Stimulated activated CD8-positive, alpha-beta memory T cell treated with anti-CD3 and anti-CD28 coated beads, Interleukin-12 subunit alpha, Interleukin-12 subunit beta, amount 100 ng/mL, for 24 hours (primary cell): ENCODE data around the gene NHEJ1.
A peak's percentile ranks its signal among the peaks of the same experiment; 100 is the strongest.

Experiments used
- DNase-seq: peaks from one replicate; pipeline ENCODE4 v3.0.0-alpha.2; 2020; ENCODE audit errors: extremely low read depth

NHEJ1 gene

GRCh38 chr2:219058541-219059374 is 101.9 kb downstream of the NHEJ1 start:
- no peak for DNase-seq

GRCh38 chr2:219057709-219058540 is 102.7 kb downstream of the NHEJ1 start:
- DNase-seq, result peak; percentile 32

GRCh38 chr2:219056896-219057708 is 103.5 kb downstream of the NHEJ1 start:
- DNase-seq, result no peak

GRCh38 chr2:219056176-219056895 is 104.3 kb downstream of the NHEJ1 start:
- DNase-seq, result no peak

- no peak for DNase-seq
Observed at GRCh38 chr2:219054956-219055903, 105.4 kb downstream of the NHEJ1 start.

- DNase-seq, result no peak
Observed at GRCh38 chr2:219049282-219049681, 111.3 kb downstream of the NHEJ1 start.

- DNase-seq, result no peak
Observed at GRCh38 chr2:219045937-219046550, 114.6 kb downstream of the NHEJ1 start.

GRCh38 chr2:219042750-219043149 is 117.9 kb downstream of the NHEJ1 start:
- no peak for DNase-seq

- no peak for DNase-seq
Observed at GRCh38 chr2:219042157-219042556, 118.5 kb downstream of the NHEJ1 start.

- no peak for DNase-seq
Observed at GRCh38 chr2:219041252-219041651, 119.4 kb downstream of the NHEJ1 start, which contains the start of gene CFAP65. Gene CFAP65, minus strand, starts transcription at chr2:219041516. Its CDS starts 2,468 bp downstream, at chr2:219039048.

- no peak for DNase-seq
Observed at GRCh38 chr2:219038600-219038999, 122.0 kb downstream of the NHEJ1 start.

GRCh38 chr2:219037783-219038499 is 122.7 kb downstream of the NHEJ1 start:
- no peak for DNase-seq

GRCh38 chr2:219035942-219036341 is 124.7 kb downstream of the NHEJ1 start:
- DNase-seq, result no peak

- DNase-seq, result no peak
Observed at GRCh38 chr2:219034823-219035222, 125.8 kb downstream of the NHEJ1 start.

GRCh38 chr2:219032051-219032745 is 128.4 kb downstream of the NHEJ1 start:
- DNase-seq, result no peak

GRCh38 chr2:219031005-219031738 is 129.4 kb downstream of the NHEJ1 start:
- DNase-seq, result no peak

GRCh38 chr2:219030177-219030940 is 130.3 kb downstream of the NHEJ1 start:
- no peak for DNase-seq
